GM19467 (cell line): ENCODE measurements around the gene LRP1B.

Experiments
- ATAC-seq: cut with Tn5 transposase; IDR thresholded peaks from one replicate; pipeline ENCODE4 v1.9.1; 2021; ENCODE audit warnings: mild to moderate bottlenecking, moderate library complexity; ENCODE audit not compliant: unreplicated experiment

LRP1B gene

DNA sequence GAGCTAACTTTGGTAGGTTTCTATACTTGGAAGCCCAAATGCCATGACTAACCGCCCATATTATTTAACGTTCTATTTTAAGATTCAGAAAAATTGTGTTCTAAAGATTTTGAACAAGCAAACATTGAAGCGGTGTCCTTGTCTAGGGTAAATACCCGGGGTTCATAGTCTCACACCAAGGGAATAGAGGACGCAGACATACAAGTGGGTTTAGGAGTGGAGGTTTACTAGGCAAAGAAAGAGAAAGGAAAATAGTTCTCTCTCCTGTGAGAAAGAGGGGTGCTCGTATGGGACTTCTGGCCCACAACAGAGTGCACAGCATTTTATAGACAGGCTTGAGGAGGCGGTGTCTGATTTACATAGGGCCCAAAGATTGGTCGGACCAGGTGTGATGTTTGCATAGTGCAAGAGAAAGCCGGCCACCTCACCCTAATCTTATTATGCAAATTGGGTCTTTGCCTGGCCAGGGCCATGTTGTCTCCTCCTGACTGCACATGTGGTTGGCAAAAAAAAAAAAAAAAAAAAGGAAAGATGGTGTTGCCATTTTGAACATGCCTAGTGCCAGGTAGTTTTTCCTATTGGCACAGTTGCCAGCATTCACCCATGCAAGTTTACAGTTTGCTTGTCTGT is 1062.6 kb downstream of the LRP1B start:
- no peak for ATAC-seq

DNA sequence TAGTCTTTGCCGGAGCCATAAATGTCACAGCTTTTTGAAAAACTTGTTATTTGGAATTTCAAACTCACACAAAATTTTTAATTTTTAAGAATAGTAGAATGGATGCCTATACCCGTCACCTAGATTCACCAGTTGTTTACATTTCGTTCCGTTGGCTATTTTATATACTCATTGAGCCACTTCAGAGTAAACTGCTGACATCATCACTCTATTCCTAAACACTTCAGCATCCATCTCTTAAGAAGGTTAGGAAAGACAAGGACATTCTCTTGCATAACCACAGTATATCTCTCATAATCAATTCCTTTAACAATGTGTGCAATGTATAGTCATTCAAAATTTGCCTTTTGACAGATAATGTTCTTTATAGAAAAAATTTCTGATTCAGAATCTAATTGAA is 1065.8 kb downstream of the LRP1B start:
- no peak for ATAC-seq

- ATAC-seq = no peak
Observed at GRCh38 chr2:141063406-141063805, 1067.4 kb downstream of the LRP1B start.

GRCh38 chr2:141062443-141062842 is 1068.4 kb downstream of the LRP1B start:
- no peak for ATAC-seq

DNA sequence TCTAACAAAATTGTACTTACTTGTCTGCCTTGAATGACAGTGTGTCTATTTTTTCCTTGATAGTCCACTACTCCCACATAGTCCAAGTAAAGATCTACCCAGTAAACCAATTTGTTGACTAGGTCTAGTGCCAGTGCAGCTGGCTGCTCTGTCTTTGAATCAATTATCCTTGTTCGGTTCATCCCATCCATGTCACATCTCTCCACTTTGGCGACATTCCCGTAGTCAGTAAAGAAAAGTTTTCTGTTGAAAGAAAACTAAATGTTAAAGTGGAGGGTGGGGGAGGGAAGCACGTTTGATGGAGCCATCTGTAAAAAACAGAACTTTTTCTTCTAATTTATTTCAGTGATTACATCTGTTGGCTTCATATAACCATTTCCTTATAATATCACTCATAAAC is 1068.8 kb downstream of the LRP1B start:
- ATAC-seq = no peak

DNA sequence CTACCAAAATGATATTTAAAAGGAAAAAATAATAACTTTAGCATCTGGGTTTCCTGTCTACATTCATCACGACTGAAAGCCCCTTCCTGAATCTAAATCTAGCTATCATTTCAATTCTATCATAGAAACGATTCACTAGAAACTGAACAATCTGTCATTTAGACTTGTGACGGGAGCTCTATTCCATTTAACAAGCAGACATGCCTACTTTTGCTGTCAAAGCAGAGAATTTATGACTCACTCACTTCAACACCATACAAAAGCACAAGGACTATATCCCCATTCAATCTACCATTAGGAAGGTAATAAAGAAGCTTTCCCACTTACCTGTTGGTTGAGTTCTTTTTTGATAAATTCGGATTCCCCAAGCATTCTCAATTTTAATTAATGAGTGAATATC is 1072.3 kb downstream of the LRP1B start:
- no peak for ATAC-seq

DNA sequence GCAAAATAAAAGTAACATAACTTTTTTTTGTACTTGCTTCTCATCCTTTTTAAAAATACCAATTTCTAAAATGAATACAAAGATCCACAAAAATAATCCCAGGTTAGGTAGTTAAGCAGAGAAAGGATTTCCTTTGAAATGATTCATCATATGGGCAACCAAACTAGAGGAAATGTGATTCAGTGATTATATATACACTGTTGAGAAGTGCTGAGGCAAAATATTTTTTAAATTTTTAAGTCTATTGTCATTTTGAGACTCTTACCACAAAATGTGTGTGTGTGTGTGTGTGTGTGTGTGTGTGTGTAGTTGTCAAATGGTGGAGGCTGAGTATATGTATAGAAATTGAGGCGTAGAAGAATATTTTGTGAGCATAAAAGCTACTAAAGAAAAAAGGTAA is 1075.3 kb downstream of the LRP1B start:
- no peak for ATAC-seq

DNA sequence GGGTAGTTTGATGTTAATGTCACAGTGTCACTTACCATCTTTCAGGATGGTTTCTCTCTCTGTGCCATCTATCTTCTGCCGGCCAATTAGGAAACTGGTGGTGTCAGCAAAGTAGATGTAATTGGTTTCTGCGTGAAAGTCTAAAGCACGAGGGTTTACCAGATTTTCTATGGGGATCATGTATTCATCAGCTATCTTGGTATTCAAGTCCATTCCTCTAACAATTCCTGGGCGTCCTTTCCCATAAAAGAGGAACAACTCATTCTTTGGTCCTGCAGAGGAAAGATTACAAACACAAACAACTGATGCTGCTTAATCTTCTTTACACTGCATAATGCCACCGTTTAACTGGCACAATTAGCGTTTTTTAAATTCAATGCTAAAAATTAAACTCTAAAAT is 1081.9 kb downstream of the LRP1B start:
- ATAC-seq = no peak

DNA sequence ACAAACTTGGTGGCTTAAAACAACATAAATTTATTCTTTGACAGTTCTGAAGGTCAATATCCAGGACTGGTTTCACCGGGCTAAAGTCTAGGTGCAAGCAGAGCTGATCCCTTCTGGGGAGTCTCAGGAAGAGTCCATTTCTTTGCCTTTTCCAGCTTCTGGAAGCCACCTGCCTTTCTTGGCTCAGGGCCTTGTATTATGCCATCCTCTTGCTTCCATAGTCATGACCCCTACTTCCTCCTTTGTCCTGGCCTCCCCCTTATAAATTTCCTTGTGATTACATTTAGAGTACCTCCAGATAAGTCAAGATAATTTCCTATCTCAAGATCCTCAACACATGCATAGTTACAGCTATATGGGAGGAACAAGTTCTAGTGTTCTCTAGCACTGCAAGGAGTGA is 1089.5 kb downstream of the LRP1B start:
- ATAC-seq = no peak

DNA sequence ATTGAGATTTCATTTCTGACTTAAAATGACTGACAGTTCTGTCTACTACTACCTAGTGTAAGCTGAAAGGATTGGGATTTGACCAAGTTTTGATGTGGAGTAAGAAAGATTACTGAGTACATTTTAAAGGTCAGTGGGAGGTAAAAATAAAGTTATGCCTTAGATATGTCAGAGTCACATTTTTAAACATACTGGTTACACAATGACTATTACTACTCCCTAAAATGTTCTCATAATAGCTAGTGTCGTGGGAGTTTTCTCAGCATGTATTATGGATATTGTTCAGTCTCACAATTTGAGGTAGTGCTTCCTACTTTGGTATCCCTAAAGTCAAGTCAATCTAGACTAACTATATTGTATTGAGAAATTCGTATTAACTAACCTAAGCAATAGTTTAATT is 1092.5 kb downstream of the LRP1B start:
- no peak for ATAC-seq

- no peak for ATAC-seq
Observed at GRCh38 chr2:141037361-141037760, 1093.5 kb downstream of the LRP1B start.

- no peak for ATAC-seq
Observed at GRCh38 chr2:141035846-141036420, 1094.9 kb downstream of the LRP1B start.

DNA sequence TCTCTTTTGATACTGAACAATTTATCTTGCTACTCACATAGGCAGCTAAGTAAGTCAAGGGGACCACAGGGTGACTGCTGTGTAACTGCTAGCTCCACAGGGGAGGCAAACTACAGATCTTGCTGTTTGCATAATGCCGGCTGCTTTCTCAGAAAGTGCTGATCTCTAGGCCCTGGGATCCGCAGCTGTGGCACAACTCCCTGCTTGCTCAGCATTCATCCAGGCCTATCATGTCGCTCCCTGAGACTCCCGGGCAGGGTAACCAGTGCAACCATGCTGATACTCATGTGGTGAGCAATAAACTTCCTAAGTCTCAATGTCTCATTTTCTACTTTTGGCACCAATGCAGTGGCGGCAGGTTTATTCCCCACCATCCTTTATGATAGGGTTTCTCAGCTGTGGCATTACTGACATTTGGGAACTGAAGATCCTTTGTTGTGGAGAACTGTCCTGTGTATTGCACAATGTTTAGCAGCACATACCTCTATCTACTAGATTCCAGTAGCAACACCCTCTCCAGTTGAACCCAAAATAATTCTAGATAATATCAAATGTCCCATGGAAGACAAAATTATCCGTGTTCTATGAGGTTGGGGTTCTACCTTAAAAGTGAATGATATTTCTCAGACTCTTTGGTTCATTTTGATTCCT is 1101.3 kb downstream of the LRP1B start:
- ATAC-seq = no peak

DNA sequence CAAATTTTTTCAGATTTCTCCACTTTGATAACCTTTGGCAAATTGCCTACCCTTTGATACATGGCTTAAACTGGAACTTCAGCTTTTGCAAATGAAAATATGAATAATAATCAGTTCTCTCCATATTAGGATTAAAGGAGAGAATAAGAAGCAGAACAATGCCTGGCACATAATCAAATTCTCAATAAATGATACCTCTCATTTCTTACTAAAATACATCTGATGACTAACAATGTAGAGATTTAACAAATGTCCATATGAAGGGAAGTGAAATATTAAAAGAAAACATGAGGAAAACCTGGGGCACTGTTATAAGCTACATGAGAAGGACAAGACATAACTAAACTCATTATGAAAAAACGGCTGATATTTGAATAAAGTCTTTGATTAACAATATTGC is 1103.6 kb downstream of the LRP1B start:
- no peak for ATAC-seq

DNA sequence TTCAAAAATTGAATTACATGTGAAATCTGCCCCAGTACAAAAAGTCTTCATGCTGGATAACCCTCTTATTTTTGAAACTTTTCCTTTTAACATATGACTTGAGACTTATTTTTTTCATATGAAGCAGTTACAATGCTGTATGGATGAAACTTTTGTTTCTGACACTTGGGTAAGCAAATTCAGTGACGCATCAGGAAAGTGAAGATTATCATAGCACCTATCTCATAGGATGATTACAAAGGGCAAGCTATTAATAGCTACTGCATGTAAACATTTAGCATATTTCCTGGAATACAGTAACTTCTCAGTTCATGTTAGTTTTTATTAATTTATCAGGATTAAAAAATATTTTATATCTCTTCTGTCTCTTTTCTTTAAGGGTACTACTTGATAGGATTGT is 1109.2 kb downstream of the LRP1B start:
- ATAC-seq = no peak

DNA sequence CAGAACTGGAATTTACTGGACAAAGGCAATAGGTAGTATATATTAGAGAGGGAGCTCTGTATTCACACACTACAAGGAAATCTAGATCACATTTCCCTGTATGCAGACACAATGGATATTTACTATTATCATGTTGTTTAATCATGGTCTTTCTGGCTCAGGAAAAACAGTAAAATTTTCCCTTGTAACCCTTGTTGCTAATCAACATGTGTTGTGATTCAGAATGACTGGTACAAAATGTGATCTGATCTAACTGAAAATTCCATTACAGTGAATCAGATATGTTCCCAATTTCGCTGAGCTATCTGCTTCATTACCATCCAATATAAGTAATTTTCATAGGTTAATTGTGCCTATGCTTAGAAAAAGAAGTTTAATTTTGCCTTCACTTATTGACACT is 1109.7 kb downstream of the LRP1B start:
- ATAC-seq = no peak

DNA sequence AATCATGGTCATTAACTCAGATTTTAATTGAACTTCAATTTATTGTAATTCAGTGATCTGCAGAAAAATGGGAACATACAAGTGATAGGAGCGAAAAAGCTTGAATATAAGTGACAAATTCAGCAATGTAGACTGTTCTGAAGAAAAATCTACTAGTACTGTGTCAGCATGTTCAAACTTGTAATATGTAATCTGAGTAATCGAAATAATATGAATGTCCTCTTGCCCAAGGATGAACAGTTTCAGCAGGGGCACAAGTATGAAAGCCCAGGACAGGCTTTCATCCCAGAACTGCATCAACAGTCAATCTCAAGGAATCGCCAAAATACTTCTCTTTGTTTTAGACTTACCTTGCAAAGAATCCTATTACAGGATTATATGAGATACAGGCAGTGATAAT is 1110.5 kb downstream of the LRP1B start:
- no peak for ATAC-seq

DNA sequence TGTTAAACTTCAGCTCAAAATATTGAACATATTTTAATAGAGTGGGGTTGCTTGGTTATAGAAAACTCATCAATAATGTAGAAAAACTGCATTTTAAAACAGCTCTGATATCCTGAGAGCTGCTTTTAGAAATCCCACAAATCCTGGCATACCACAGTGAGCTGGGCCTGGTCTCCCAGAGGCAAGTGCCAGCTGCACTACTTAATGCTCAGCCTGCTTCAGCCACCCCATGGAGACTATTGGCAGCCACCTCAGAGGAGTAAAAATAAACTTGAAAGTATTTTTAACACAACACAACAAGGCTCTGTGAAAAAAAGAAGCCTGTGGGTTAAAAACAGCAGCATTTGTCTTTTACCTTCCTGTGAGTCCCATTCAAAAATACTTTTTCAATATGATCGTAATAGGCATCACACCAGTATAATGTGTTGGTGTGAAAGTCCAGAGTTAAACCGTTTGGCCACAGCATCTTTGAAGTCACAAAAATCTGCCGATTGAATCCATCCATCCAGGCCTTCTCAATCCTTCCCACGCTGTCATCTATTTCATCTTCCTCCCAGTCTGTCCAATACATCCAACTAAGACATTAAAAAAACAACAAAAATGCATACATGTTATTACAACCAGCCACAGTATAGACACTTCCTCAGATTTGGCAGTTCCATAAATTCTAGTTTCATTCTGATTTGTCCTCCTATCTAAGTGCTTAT is 1115.3 kb downstream of the LRP1B start:
- ATAC-seq = no peak

DNA sequence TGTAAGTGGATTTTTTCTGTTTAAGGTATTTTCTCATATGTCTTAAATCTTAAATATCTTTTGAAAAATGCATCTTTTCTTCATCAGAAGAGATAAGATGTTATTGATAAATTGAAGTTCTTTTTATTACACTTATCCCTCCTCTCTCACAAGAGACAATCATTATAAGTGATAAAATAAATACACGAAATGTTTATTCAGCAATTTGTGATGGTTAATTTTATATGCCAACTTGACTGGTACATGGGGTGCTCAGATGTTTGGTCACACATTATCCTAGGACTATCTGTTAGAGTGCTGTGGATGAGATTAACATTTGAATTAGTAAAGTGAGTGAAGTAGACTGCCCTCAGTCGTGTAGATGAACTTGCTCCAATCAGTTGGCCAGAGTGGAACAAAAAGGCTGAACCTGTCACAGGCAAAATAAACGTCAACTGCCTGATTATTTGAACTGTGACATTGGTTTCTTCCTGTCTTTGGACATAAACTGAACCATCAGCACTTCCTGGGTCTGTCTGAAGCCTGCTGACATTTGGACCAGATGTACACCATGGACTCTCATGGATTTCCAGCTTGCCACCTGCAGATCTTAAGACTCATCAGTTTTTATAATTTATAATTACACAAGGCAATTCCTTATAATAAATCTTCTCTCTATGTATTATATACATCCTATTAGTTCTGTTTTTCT is 1126.7 kb downstream of the LRP1B start:
- ATAC-seq = no peak

DNA sequence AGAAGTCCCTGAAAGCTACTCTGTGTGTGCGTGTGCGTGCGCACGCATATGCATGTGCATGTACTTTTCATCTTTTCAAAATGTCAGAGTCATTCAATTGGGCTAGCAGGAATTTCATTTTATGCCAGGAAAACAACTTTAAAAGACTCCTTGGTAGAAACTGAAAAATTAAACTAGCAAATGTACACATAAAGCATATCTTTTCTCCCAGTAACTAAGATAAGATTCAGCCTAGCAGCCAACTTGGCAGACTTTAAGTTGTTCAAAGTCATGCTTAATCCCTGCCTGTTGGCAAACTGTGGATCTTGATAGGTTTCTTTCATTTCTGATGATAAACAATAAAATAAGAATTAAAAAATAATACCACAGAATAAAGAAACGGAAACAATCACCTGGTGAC is 1129.1 kb downstream of the LRP1B start:
- ATAC-seq = no peak

- ATAC-seq = no peak
Observed at GRCh38 chr2:140998577-140998976, 1132.2 kb downstream of the LRP1B start.
